ENCODE measurements around the gene POLR2E. TPM values are rescaled to one million over a fixed set of nuclear protein-coding genes. Genes with fewer than 3 reads are reported as not detected.
"Not testable (repeated sequence)": the region's sequence is repeated elsewhere in the genome, so short reads cannot be mapped to it uniquely, and the experiment has no call there.

The POLR2E gene
- total RNA-seq, 1 experiment from 2014 or later: 279 TPM

DNA sequence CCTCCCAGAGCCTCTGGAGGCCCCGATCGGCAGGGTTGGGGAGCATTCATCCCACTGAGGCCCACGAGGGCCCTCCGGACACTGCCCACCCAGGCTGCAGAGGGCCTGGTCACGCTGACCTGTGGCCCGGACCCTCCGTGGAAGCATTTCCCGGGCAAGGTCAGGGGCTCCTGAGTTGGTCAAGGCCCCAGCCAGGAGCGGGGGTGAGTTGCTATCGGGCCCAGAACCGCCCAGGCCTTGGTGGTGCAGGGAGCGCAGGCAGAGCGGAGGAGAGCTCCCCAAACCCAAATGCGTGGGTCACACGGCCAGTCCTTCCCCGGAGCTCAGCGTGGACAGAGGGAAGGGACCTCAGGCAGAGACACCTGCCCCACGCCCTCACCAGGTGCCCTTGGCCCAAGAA is 34.4 kb upstream of the POLR2E start:
- Histone ChIP-seq H3K27ac (ENCODE audit: low read length) (peak overlapping the region; percentile 44; the same call in 1 of the 2 replicates), H3K27me3 (ENCODE audit: control insufficient read depth, insufficient read depth, low read length) (no peaks in the 10 kb centered on the region), H3K9me3 (ENCODE audit: control insufficient read depth, insufficient read depth, low read depth, low read length) (no peaks in the 10 kb centered on the region), H3K36me3 (ENCODE audit: control insufficient read depth, insufficient read depth, low read length) (no peaks in the 10 kb centered on the region; the same call in 1 of the 2 replicates), H3K4me3 (ENCODE audit: low read depth in 2 of 2, low read length in 2 of 2) (no peak overlapping the region), H3K4me1 (ENCODE audit: control insufficient read depth, insufficient read depth, low read length) (peaks cover 32% of the 10 kb centered on the region)
- in situ Hi-C loops (cut with HindIII; ENCODE audit: low pct_unique_long_range_greater_than_20kb, low sequenced_read_pairs) (no loop called here), intact Hi-C loops (cut with micrococcal nuclease; ENCODE audit: unreplicated experiment) (no loop called here)
- DNase-seq (ENCODE audit: low read depth, low spot score): no peak
- BruUV-seq (replicated peaks): no TSS peak
- ChIA-PET POLR2A (no interaction called here), CTCF (no interaction called here)
- no peak for ATAC-seq
- TF ChIP-seq, protein P1, sequence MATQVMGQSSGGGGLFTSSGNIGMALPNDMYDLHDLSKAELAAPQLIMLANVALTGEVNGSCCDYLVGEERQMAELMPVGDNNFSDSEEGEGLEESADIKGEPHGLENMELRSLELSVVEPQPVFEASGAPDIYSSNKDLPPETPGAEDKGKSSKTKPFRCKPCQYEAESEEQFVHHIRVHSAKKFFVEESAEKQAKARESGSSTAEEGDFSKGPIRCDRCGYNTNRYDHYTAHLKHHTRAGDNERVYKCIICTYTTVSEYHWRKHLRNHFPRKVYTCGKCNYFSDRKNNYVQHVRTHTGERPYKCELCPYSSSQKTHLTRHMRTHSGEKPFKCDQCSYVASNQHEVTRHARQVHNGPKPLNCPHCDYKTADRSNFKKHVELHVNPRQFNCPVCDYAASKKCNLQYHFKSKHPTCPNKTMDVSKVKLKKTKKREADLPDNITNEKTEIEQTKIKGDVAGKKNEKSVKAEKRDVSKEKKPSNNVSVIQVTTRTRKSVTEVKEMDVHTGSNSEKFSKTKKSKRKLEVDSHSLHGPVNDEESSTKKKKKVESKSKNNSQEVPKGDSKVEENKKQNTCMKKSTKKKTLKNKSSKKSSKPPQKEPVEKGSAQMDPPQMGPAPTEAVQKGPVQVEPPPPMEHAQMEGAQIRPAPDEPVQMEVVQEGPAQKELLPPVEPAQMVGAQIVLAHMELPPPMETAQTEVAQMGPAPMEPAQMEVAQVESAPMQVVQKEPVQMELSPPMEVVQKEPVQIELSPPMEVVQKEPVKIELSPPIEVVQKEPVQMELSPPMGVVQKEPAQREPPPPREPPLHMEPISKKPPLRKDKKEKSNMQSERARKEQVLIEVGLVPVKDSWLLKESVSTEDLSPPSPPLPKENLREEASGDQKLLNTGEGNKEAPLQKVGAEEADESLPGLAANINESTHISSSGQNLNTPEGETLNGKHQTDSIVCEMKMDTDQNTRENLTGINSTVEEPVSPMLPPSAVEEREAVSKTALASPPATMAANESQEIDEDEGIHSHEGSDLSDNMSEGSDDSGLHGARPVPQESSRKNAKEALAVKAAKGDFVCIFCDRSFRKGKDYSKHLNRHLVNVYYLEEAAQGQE (IDR thresholded peaks at IDR 0.05; ENCODE audit: insufficient read depth in 1 of 2, low read depth in 2 of 2, low read length in 1 of 2): no peak
- TF ChIP-seq TCF7L2 (IDR thresholded peaks at IDR 0.05; ENCODE audit: low read depth, low read length): no peak

DNA sequence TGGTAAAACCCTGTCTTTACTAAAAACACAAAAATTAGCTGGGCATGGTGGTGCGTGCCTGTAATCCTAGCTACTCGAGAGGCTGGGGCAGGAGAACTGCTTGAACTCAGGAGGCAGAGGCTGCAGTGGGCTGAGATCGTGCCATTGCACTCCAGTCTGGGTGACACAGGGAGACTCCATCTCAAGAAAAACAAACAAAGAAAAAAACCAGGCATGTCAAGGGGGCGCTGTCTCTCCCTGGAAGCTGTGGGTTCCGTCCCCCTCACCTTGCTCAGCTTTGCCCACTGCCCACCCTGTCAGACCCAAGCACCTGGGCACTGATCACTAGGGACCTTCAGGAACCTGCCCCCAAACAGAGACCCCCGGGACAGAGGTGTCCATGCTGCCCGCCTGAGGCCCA is 33.9 kb upstream of the POLR2E start:
- POLR2A ChIA-PET; DNase-seq (ENCODE audit: low read depth, low spot score); CTCF ChIA-PET; ATAC-seq; intact Hi-C loops (cut with micrococcal nuclease; ENCODE audit: unreplicated experiment); H3K36me3 ChIP-seq (ENCODE audit: control insufficient read depth, insufficient read depth, low read length); in situ Hi-C loops (cut with HindIII; ENCODE audit: low pct_unique_long_range_greater_than_20kb, low sequenced_read_pairs); BruUV-seq (replicated peaks); H3K4me3 ChIP-seq (ENCODE audit: low read depth in 2 of 2, low read length in 2 of 2); H3K9me3 ChIP-seq (ENCODE audit: control insufficient read depth, insufficient read depth, low read depth, low read length); H3K27ac ChIP-seq (ENCODE audit: low read length); H3K27me3 ChIP-seq (ENCODE audit: control insufficient read depth, insufficient read depth, low read length): not testable (repeated sequence)
- H3K4me1 ChIP-seq (ENCODE audit: control insufficient read depth, insufficient read depth, low read length): peaks cover 32% of the 10 kb centered on the region

DNA sequence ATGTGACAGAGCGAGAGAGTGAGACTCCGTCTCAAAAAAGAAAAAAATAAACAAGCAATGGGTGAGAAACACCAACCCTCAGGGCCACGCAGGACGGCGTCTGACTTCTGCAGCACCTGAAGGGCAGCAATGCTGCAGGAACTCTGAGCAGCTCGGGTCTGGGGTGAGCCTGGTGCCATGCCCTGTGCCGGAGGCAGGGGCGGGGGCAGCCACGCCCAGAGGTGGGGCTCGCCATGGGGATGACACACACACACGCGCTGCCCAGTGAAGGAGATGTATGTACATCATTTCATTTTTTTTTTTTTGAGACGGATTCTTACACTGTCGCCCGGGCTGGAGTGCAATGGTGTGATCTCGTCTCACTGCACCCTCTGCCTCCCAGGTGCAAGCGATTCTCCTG is 32.9 kb upstream of the POLR2E start:
- H3K9me3 ChIP-seq (ENCODE audit: control insufficient read depth, insufficient read depth, low read depth, low read length): no peaks in the 10 kb centered on the region
- in situ Hi-C loops (cut with HindIII; ENCODE audit: low pct_unique_long_range_greater_than_20kb, low sequenced_read_pairs): no loop called here
- no peaks in the 10 kb centered on the region for H3K27me3 ChIP-seq (ENCODE audit: control insufficient read depth, insufficient read depth, low read length)
- H3K4me3 ChIP-seq (ENCODE audit: low read depth in 2 of 2, low read length in 2 of 2): no peak overlapping the region
- no peak overlapping the region for H3K27ac ChIP-seq (ENCODE audit: low read length)
- DNase-seq (ENCODE audit: low read depth, low spot score): no peak
- peaks cover 25% of the 10 kb centered on the region for H3K4me1 ChIP-seq (ENCODE audit: control insufficient read depth, insufficient read depth, low read length)
- BruUV-seq (replicated peaks): no TSS peak
- H3K36me3 ChIP-seq (ENCODE audit: control insufficient read depth, insufficient read depth, low read length): no peaks in the 10 kb centered on the region
- ChIA-PET POLR2A (no interaction called here), CTCF (no interaction called here)
- no peak for TF ChIP-seq SIN3A (IDR thresholded peaks at IDR 0.05; ENCODE audit: borderline replicate concordance, insufficient read depth, low read depth, low read length)
- no peak for TF ChIP-seq POLR2AphosphoS5 (IDR thresholded peaks at IDR 0.05; ENCODE audit: low read depth, low read length)
- no peak for TF ChIP-seq TCF7L2 (IDR thresholded peaks at IDR 0.05; ENCODE audit: low read depth, low read length)
- TF ChIP-seq, protein P1 (IDR thresholded peaks at IDR 0.05; ENCODE audit: insufficient read depth in 1 of 2, low read depth in 2 of 2, low read length in 1 of 2): no peak
- TF ChIP-seq, protein P2, sequence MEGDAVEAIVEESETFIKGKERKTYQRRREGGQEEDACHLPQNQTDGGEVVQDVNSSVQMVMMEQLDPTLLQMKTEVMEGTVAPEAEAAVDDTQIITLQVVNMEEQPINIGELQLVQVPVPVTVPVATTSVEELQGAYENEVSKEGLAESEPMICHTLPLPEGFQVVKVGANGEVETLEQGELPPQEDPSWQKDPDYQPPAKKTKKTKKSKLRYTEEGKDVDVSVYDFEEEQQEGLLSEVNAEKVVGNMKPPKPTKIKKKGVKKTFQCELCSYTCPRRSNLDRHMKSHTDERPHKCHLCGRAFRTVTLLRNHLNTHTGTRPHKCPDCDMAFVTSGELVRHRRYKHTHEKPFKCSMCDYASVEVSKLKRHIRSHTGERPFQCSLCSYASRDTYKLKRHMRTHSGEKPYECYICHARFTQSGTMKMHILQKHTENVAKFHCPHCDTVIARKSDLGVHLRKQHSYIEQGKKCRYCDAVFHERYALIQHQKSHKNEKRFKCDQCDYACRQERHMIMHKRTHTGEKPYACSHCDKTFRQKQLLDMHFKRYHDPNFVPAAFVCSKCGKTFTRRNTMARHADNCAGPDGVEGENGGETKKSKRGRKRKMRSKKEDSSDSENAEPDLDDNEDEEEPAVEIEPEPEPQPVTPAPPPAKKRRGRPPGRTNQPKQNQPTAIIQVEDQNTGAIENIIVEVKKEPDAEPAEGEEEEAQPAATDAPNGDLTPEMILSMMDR (IDR thresholded peaks at IDR 0.05): no peak
- intact Hi-C loops (cut with micrococcal nuclease; ENCODE audit: unreplicated experiment): no loop called here
- no peak for ATAC-seq

Data from Panc1 (cell line).